PFSK-1 (cell line): Measurements from ENCODE around the gene AKAP13.

Source experiments
- FOXP2 ChIP-seq: optimal IDR thresholded peaks from 2 replicates; pipeline ENCODE3; 2011; ENCODE audit warnings: borderline replicate concordance, control low read depth, inconsistent platforms; ENCODE audit not compliant: insufficient read depth; ENCODE audit errors: extremely low read length, extremely low read depth
- POLR2AphosphoS5 ChIP-seq: IDR thresholded peaks from 2 replicates; pipeline ENCODE4 v1.6.1; 2012; ENCODE audit warnings: low read depth, mild to moderate bottlenecking, control low read depth, low read length, moderate library complexity
- REST ChIP-seq, 2 experiments: IDR thresholded peaks; 2 replicates each; pipeline versions ENCODE4 v1.6.1 to v1.8.0; 2011 to 2012; ENCODE audit warnings: low read depth in 2 of 2, low read length in 2 of 2, control low read depth in 1 of 2, inconsistent platforms in 1 of 2, mild to moderate bottlenecking in 1 of 2, moderate library complexity in 1 of 2; ENCODE audit not compliant: insufficient read depth in 1 of 2
- SIN3A ChIP-seq: IDR thresholded peaks from 2 replicates; pipeline ENCODE4 v1.6.1; 2012; ENCODE audit warnings: mild to moderate bottlenecking, low read length, moderate library complexity, borderline replicate concordance; ENCODE audit not compliant: insufficient read depth
- TAF1 ChIP-seq: IDR thresholded peaks from 2 replicates; pipeline ENCODE4 v1.6.1; 2012; ENCODE audit warnings: low read length, control low read depth, borderline replicate concordance; ENCODE audit not compliant: insufficient read depth

AKAP13 gene

DNA sequence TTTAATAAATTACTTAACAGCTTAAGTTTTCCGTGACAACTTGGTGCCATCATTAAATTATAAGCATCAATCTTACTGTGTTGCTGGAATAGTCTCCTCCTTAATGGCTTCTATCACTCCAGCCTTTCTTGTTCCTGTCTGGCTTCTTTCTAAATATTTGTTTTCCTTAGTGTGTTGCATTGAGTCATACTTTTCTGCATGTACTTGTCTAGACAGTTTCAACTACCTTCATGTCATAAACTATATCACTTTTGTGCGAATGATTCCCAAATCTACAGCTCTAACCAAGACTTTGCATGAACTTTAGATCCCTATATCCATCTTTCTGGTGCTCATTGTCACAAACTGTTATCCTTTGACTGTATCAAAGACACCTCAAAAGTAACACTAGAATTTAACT is 78.4 kb downstream of the AKAP13 start:
- TF ChIP-seq FOXP2: no peak
- TF ChIP-seq SIN3A: no peak
- TF ChIP-seq REST (IDR thresholded peaks at IDR 0.05; ENCODE audit: insufficient read depth in 1 of 2, low read depth in 2 of 2, low read length in 2 of 2): no peak
- TF ChIP-seq POLR2AphosphoS5: no peak
- no peak for TF ChIP-seq TAF1

DNA sequence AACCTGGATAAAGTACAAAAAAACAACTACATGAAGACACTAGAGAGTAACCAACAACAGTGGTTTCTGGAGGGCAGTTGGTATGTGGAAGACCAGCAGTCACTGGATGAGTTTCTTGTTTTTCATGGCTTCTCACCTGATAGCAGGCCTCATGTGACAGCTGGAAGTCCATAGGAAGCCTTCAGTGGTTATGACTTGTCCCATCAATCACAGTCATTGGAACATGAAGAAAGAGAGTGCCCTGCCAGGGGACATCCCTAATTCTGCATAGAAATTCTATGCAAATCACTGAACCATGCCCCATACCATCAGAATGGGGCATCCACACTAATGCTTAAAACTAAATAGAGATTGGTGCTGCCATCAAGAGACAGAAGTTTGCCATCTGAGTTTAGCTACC is 81.6 kb downstream of the AKAP13 start:
- TF ChIP-seq POLR2AphosphoS5 (no peak), TAF1 (no peak), SIN3A (no peak), FOXP2 (no peak), REST (IDR thresholded peaks at IDR 0.05; ENCODE audit: insufficient read depth in 1 of 2, low read depth in 2 of 2, low read length in 2 of 2) (no peak)

GRCh38 chr15:85463276-85463892 is 83.0 kb downstream of the AKAP13 start:
- no peak for TF ChIP-seq FOXP2
- no peak for TF ChIP-seq TAF1
- TF ChIP-seq REST (IDR thresholded peaks at IDR 0.05; ENCODE audit: insufficient read depth in 1 of 2, low read depth in 2 of 2, low read length in 2 of 2): no peak
- no peak for TF ChIP-seq SIN3A
- TF ChIP-seq POLR2AphosphoS5: no peak

GRCh38 chr15:85463976-85464375 is 83.6 kb downstream of the AKAP13 start:
- TF ChIP-seq SIN3A: no peak
- TF ChIP-seq FOXP2: no peak
- no peak for TF ChIP-seq POLR2AphosphoS5
- no peak for TF ChIP-seq REST (IDR thresholded peaks at IDR 0.05; ENCODE audit: insufficient read depth in 1 of 2, low read depth in 2 of 2, low read length in 2 of 2)
- no peak for TF ChIP-seq TAF1

- TF ChIP-seq TAF1: no peak
- no peak for TF ChIP-seq SIN3A
- TF ChIP-seq FOXP2: no peak
- no peak for TF ChIP-seq REST (IDR thresholded peaks at IDR 0.05; ENCODE audit: insufficient read depth in 1 of 2, low read depth in 2 of 2, low read length in 2 of 2)
- TF ChIP-seq POLR2AphosphoS5: no peak
Measured at GRCh38 chr15:85464471-85464870, 84.1 kb downstream of the AKAP13 start.
